Heart left ventricle (tissue), 16 donors: Measurements from ENCODE around the gene PGBD5. TPM values are rescaled to one million over a fixed set of nuclear protein-coding genes. Genes with fewer than 3 reads are reported as not detected.

Experiments
- ATAC-seq, 4 donors: fragments of 200-7000 bp; cut with Tn5 transposase; one replicate each; pipeline ENCODE4 v1.9.1; 2020 to 2022; ENCODE audit warnings: moderate library complexity in 4 of 4, mild to moderate bottlenecking in 3 of 4, moderate number of reproducible peaks in 1 of 4
- DNase-seq, 5 donors: peaks; one replicate each; pipeline ENCODE4 v3.0.0-alpha.2; 2020
- H3K27ac ChIP-seq, 12 donors: fragments of 200-600 bp; sonication (generic) in 4 of 12; one replicate each; pipeline versions ENCODE4 v1.5.0 to v1.8.0; 2016 to 2022; ENCODE audit warnings: mild to moderate bottlenecking in 2 of 12
- H3K27me3 ChIP-seq, 9 donors: fragments of 200-600 bp; sonication (generic) in 2 of 9; one replicate each; pipeline versions ENCODE4 v1.5.1 to v1.8.0; 2016 to 2022; ENCODE audit warnings: mild to moderate bottlenecking in 3 of 9
- H3K36me3 ChIP-seq, 9 donors: fragments of 200-600 bp; sonication (generic) in 2 of 9; one replicate each; pipeline versions ENCODE4 v1.5.0 to v1.8.0; 2018 to 2022; ENCODE audit warnings: mild to moderate bottlenecking in 2 of 9
- H3K4me1 ChIP-seq, 12 donors: fragments of 200-600 bp; sonication (generic) in 4 of 12; one replicate each; pipeline versions ENCODE4 v1.5.0 to v1.8.0; 2016 to 2022; ENCODE audit warnings: mild to moderate bottlenecking in 3 of 12
- H3K4me3 ChIP-seq, 12 donors: fragments of 200-600 bp; sonication (generic) in 4 of 12; one replicate each; pipeline versions ENCODE4 v1.5.0 to v1.8.0; 2017 to 2022; ENCODE audit warnings: mild to moderate bottlenecking in 9 of 12, moderate library complexity in 4 of 12
- H3K9me3 ChIP-seq, 12 donors: fragments of 200-600 bp; sonication (generic) in 4 of 12; one replicate each; pipeline versions ENCODE4 v1.5.0 to v1.8.0; 2016 to 2022; ENCODE audit warnings: mild to moderate bottlenecking in 1 of 12
- POLR2A ChIP-seq, 2 donors: fragments of 450-650 bp; IDR thresholded peaks; one replicate each; pipeline ENCODE4 v1.6.1; 2017; ENCODE audit warnings: antibody characterized with exemption in 2 of 2, mild to moderate bottlenecking in 2 of 2, moderate library complexity in 2 of 2
- WGBS, 4 donors: extraction: QIAGEN DNeasy Blood & Tissue Kit in 2 of 4; methylation state at CpG; one replicate each; pipeline versions ENCODE4 v1.1.5 to v1.1.7; 2013 to 2018; 5-methylcytosine and 5-hydroxymethylcytosine counted together
- intact Hi-C, 10 donors: fragments of 100-400 bp; cut with DNase I; formaldehyde crosslinking; loops; one replicate each; pipeline versions ENCODE4 v1.11.1 to v1.14.2; 2022
- polyA plus RNA-seq, 2 donors: library from polyadenylated mRNA; stranded (reverse); fragments of 200-250 nt; gene quantifications; one replicate each; pipeline ENCODE4 v1.2.3, GENCODE V29; 2013
- total RNA-seq, 9 donors: library from RNA; depleted of rRNA in 2 of 9; stranded (reverse); fragments of >200 nt in 2 of 9; fragmentation: NEBNext Ultra II Directional in 3 of 9; extraction: Animal tissue kit (Norgen Biotek cat#: 25700) in 3 of 9; gene quantifications; one replicate each; pipeline versions ENCODE4 v1.1.0 to v1.2.4, GENCODE V29; 2016 to 2023
- TF ChIP-seq, protein P1 (sequence below), 12 donors: fragments of 200-600 bp; sonication (generic) in 4 of 12; IDR thresholded peaks; one replicate each; pipeline versions ENCODE4 v1.5.0 to v1.8.0; 2018 to 2022; ENCODE audit warnings: antibody characterized with exemption in 12 of 12, mild to moderate bottlenecking in 5 of 12
- donor health status: ischemic (EF 13 %, LVEDD 7.1; RV severe dilation, severe dysfunction).
- donor health status: healthy with polysubstance abuse.
- donor health status: DM: no; HTN: yes; CAD: no.
- donor health status: DM: no; HTN: no; CAD: no.
- donor health status: ischemic (EF 25% LVEDD 6.9; RV normal size, moderate dysfunction).
- donor health status: ischemic (EF 25% LVEDD 5.7; RV mildly dilated, moderate dysfunction).
- donor health status: healthy.
- donor health status: DM: yes; HTN: yes; CAD: no.
- donor health status: ischemic (EF 35%, LVEDD 5.7; RV mildly dilated, moderate dysfunction).
- donor health status: nonischemic (EF 11% LVEDD 7.7; RV severe dilation, severe dysfunction).
- donor health status: DM: yes; HTN: yes; CAD: no.
- donor health status: PGD.
- donor health status: ischemic (EF 29% LVEDD 5.4; RV normal size, mild dysfunction).
- donor health status: nonischemic (EF 23%, LVEDD 6.1; RV moderate dilation, normal function).

Gene PGBD5
- total and polyA plus RNA-seq, 11 donors: 1.3 to 16.1 (median 6.3) TPM

DNA sequence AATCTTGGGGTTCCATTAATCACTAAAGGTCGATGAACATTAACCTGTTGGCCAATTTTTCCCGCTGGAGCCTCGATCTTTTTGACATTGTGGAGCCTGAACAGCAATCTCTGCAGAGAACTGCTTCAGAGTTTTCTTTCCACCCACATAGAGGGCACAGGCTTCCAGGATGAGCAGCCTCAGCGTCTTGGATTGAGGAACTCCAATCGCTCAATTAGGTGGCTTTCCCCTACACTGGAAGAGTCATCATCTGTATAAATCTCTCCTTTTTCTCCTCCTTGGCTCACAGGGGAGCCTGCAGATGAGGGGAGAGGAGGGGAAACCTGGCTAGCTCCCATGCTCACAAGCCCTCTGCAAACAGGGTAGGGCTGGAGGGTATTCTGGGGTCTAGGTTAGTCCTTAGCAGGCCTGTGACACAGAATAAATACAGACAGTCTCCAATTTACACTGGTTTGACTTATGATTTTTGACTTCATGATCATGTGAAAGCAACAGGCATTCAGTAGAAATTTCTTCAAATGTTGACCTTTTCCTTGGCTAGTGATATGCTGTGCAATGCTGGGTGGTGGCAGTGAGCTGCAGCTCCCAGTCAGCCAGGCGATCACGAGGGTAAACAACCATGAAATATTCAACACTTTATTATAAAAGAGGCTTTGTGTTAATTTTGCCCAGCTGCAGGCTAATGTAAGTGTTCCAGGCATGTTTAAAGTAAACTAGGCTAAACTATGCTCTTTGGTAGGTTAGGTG is 80.8 kb downstream of the PGBD5 start:
- Histone ChIP-seq H3K27me3 (no peaks in the 10 kb centered on the region), H3K27ac (no peak overlapping the region), H3K4me1 (peaks cover 0 to 12% (median 3%) of the 10 kb centered on the region in 12 donors), H3K4me3 (no peak overlapping the region), H3K9me3 (no peaks in the 10 kb centered on the region), H3K36me3 (no peaks in the 10 kb centered on the region)
- ATAC-seq: no peak
- TF ChIP-seq, protein P1, sequence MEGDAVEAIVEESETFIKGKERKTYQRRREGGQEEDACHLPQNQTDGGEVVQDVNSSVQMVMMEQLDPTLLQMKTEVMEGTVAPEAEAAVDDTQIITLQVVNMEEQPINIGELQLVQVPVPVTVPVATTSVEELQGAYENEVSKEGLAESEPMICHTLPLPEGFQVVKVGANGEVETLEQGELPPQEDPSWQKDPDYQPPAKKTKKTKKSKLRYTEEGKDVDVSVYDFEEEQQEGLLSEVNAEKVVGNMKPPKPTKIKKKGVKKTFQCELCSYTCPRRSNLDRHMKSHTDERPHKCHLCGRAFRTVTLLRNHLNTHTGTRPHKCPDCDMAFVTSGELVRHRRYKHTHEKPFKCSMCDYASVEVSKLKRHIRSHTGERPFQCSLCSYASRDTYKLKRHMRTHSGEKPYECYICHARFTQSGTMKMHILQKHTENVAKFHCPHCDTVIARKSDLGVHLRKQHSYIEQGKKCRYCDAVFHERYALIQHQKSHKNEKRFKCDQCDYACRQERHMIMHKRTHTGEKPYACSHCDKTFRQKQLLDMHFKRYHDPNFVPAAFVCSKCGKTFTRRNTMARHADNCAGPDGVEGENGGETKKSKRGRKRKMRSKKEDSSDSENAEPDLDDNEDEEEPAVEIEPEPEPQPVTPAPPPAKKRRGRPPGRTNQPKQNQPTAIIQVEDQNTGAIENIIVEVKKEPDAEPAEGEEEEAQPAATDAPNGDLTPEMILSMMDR (IDR thresholded peaks at IDR 0.05): no peak
- TF ChIP-seq POLR2A (IDR thresholded peaks at IDR 0.05): no peak
- WGBS, 4 donors: 84 to 90% (median 87%) methylated on average over 7 of the region's 7 CpGs
- intact Hi-C loops: no loop called here
- DNase-seq: no peak

DNA sequence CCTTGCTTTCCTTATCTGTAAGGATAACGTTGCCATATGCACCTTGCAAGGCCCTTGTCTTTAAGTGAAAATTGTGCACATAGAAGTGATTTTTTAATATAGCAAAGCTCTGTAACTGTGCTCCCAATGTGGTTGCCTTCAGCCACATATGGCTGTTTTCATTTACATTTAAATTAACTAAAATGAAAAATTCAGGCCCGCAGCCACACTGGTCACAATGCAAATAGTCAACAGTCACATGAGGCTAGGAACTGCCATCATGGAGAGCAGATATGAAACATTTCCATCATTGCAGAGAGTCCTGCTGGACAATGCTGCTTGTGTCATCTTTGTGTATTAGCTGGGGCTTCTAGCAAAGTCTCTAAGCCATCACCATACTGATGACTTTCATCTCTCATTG is 83.4 kb downstream of the PGBD5 start:
- 89 to 97% (median 94%) methylated on average over 2 of the region's 2 CpGs for WGBS, 4 donors
- ATAC-seq (no peak), DNase-seq (no peak)
- intact Hi-C loops: no loop called here
- no peak overlapping the region for H3K27ac ChIP-seq
- no peaks in the 10 kb centered on the region for H3K36me3 ChIP-seq
- H3K9me3 ChIP-seq: no peaks in the 10 kb centered on the region
- no peak for TF ChIP-seq POLR2A (IDR thresholded peaks at IDR 0.05)
- TF ChIP-seq, protein P1 (IDR thresholded peaks at IDR 0.05): no peak
- H3K4me3 ChIP-seq: no peak overlapping the region
- peaks cover 0 to 11% (median 3%) of the 10 kb centered on the region in 12 donors for H3K4me1 ChIP-seq
- no peaks in the 10 kb centered on the region for H3K27me3 ChIP-seq

DNA sequence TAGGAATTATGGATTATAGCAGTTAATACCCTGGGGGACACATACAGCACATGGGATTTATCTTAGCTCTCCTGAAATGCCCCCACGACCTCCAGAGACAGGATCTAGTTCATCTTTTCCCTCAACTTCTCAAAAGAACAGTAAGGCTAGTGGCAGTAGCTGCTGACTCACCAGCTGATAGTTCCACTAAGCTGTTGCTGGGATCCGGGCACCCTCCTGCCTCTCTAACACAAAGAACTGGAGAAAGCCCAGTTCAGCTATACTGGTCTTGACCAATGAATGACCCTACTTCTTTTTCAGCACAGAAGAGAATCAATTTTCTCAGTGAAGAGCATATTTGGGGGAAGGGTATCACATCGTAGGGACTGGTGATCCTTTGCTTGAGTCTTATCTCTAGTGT is 84.1 kb downstream of the PGBD5 start:
- H3K4me3 ChIP-seq: no peak overlapping the region
- ATAC-seq (peak in 2 of 4 donors; percentile 47 to 62), DNase-seq (no peak)
- no peaks in the 10 kb centered on the region for H3K27me3 ChIP-seq
- no peaks in the 10 kb centered on the region for H3K36me3 ChIP-seq
- TF ChIP-seq, protein P1 (IDR thresholded peaks at IDR 0.05): no peak
- no peak for TF ChIP-seq POLR2A (IDR thresholded peaks at IDR 0.05)
- no peaks in the 10 kb centered on the region for H3K9me3 ChIP-seq
- WGBS, 4 donors: 45 to 72% (median 53%) methylated on average over 3 of the region's 3 CpGs
- H3K27ac ChIP-seq: no peak overlapping the region
- intact Hi-C loops: no loop called here
- H3K4me1 ChIP-seq: peaks cover 0 to 11% (median 3%) of the 10 kb centered on the region in 12 donors

DNA sequence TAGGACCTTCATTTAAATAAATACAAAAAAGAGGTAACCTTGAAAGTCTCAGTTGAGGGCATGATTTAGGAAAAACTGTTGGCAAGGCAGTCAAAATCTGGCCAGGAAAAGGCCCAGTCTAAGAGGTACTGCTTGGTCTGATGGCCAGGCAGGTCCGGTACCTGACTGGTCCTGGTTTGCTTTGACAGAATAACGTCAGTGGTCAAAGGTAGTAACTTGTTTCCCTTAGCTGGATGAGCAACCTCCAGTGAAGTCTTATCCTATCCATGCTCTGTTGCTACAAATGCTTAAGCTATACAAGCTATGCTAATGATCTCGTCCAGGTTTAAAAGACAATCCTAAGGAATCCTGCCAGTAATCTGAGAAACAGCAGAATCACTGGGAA is 85.0 kb downstream of the PGBD5 start:
- H3K4me1 ChIP-seq: peaks cover 0 to 11% (median 3%) of the 10 kb centered on the region in 12 donors
- WGBS, 4 donors: 46 to 73% (median 50%) methylated on average over 3 of the region's 3 CpGs
- no peak overlapping the region for H3K4me3 ChIP-seq
- DNase-seq (no peak), ATAC-seq (no peak)
- no peaks in the 10 kb centered on the region for H3K9me3 ChIP-seq
- H3K27me3 ChIP-seq: no peaks in the 10 kb centered on the region
- intact Hi-C loops: no loop called here
- TF ChIP-seq, protein P1 (IDR thresholded peaks at IDR 0.05): no peak
- TF ChIP-seq POLR2A (IDR thresholded peaks at IDR 0.05): no peak
- no peak overlapping the region for H3K27ac ChIP-seq
- no peaks in the 10 kb centered on the region for H3K36me3 ChIP-seq
